Measurements from ENCODE around the gene HDLBP. TPM values are rescaled to one million over a fixed set of nuclear protein-coding genes. Genes with fewer than 3 reads are reported as not detected.
"Not testable (repeated sequence)": the region's sequence is repeated elsewhere in the genome, so short reads cannot be mapped to it uniquely, and the experiment has no call there.

The HDLBP gene
- total RNA-seq, 4 donors from 2014 or later = 324 to 412 (median 363) TPM

DNA sequence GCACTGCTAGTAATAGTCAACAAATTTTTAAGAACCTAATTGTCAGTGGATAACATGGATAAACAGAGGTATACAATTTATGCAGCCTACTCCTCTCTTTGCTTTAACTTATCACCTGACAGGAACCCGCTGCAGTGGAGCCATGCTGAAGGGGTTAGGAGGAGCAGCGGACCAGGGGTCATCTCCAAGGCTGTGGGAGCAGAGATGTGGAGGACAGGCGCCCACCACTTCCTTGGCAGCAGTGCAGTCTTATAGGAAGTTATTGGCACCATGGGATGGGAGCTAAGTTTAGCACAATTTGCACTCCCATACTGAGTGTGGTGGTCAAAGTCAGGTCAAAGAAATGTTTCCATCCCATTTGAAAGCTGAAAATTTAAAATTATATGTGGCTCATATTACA, 35.6 kb downstream of the HDLBP start:
- H3K27ac ChIP-seq = no peak overlapping the region
- H3K4me3 ChIP-seq = no peak overlapping the region
- H3K27me3 ChIP-seq = no peaks in the 10 kb centered on the region
- TF ChIP-seq, protein P1, sequence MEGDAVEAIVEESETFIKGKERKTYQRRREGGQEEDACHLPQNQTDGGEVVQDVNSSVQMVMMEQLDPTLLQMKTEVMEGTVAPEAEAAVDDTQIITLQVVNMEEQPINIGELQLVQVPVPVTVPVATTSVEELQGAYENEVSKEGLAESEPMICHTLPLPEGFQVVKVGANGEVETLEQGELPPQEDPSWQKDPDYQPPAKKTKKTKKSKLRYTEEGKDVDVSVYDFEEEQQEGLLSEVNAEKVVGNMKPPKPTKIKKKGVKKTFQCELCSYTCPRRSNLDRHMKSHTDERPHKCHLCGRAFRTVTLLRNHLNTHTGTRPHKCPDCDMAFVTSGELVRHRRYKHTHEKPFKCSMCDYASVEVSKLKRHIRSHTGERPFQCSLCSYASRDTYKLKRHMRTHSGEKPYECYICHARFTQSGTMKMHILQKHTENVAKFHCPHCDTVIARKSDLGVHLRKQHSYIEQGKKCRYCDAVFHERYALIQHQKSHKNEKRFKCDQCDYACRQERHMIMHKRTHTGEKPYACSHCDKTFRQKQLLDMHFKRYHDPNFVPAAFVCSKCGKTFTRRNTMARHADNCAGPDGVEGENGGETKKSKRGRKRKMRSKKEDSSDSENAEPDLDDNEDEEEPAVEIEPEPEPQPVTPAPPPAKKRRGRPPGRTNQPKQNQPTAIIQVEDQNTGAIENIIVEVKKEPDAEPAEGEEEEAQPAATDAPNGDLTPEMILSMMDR (IDR thresholded peaks at IDR 0.05) = no peak
- TF ChIP-seq EP300 (IDR thresholded peaks at IDR 0.05) (no peak), POLR2A (IDR thresholded peaks at IDR 0.05) (no peak)
- H3K9me3 ChIP-seq = no peaks in the 10 kb centered on the region
- no peaks in the 10 kb centered on the region for H3K36me3 ChIP-seq
- WGBS, 2 donors = 71 to 82% methylated on average over 3 of the region's 3 CpGs
- no peak for DNase-seq (ENCODE audit: low spot score in 2 of 2)
- peaks cover 0 to 7% (median 3%) of the 10 kb centered on the region in 4 donors for H3K4me1 ChIP-seq

- no peak overlapping the region for H3K4me3 ChIP-seq
- no peaks in the 10 kb centered on the region for H3K36me3 ChIP-seq
- H3K4me1 ChIP-seq = peaks cover 0 to 7% (median 3%) of the 10 kb centered on the region in 4 donors
- H3K9me3 ChIP-seq = no peaks in the 10 kb centered on the region
- WGBS, 2 donors = 65 to 70% methylated on average over 8 of the region's 8 CpGs
- H3K27me3 ChIP-seq = no peaks in the 10 kb centered on the region
- TF ChIP-seq, protein P1 (IDR thresholded peaks at IDR 0.05) = no peak
- no peak for TF ChIP-seq EP300 (IDR thresholded peaks at IDR 0.05)
- H3K27ac ChIP-seq = no peak overlapping the region
- no peak for DNase-seq (ENCODE audit: low spot score in 2 of 2)
Measured at GRCh38 chr2:241279413-241279812, 36.1 kb downstream of the HDLBP start.

DNA sequence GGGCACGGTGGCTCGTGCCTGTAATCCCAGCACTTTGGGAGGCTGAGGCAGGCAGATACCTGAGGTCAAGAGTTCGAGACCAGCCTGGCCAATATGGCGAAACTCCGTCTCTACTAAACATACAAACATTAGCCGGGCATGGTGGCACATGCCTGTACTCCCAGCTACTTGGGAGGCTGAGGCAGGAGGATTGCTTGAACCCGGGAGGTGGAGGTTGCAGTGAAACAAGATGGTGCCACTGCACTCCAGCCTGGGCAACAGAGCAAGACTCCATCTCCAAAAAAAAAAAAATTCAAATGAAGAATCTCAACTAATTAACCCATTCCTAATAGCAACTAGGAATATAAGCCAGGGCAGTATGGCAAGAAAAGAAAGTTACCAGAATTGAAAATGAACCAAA, 37.2 kb downstream of the HDLBP start:
- not testable (repeated sequence) for H3K9me3 ChIP-seq; H3K27ac ChIP-seq; H3K4me3 ChIP-seq; H3K36me3 ChIP-seq; DNase-seq (ENCODE audit: low spot score in 2 of 2); H3K27me3 ChIP-seq
- peaks cover 0 to 17% (median 5%) of the 10 kb centered on the region in 4 donors for H3K4me1 ChIP-seq
- WGBS, 2 donors = 96 to 98% methylated on average over 7 of the region's 7 CpGs

- H3K4me3 ChIP-seq = no peak overlapping the region
- H3K4me1 ChIP-seq = peaks cover 0 to 20% (median 13%) of the 10 kb centered on the region in 4 donors
- H3K27me3 ChIP-seq = no peaks in the 10 kb centered on the region
- TF ChIP-seq POLR2A (IDR thresholded peaks at IDR 0.05) (no peak), EP300 (IDR thresholded peaks at IDR 0.05) (no peak)
- TF ChIP-seq, protein P1 (IDR thresholded peaks at IDR 0.05) = no peak
- H3K9me3 ChIP-seq = no peaks in the 10 kb centered on the region
- no peak overlapping the region for H3K27ac ChIP-seq
- no peak for DNase-seq (ENCODE audit: low spot score in 2 of 2)
- H3K36me3 ChIP-seq = no peaks in the 10 kb centered on the region
- WGBS, 2 donors = 96 to 100% methylated on average over 1 of the region's 1 CpG
Measured at GRCh38 chr2:241275910-241276309, 39.6 kb downstream of the HDLBP start.

GRCh38 chr2:241275504-241275903, 40.0 kb downstream of the HDLBP start:
- no peaks in the 10 kb centered on the region for H3K27me3 ChIP-seq
- 91 to 100% methylated on average over 1 of the region's 1 CpG for WGBS, 2 donors

GRCh38 chr2:241274127-241274526, 41.3 kb downstream of the HDLBP start:
- Histone ChIP-seq H3K27ac (peak overlapping the region in 1 of 4 donors; percentile 89), H3K36me3 (no peaks in the 10 kb centered on the region), H3K4me3 (no peak overlapping the region), H3K4me1 (peaks cover 0 to 38% (median 17%) of the 10 kb centered on the region in 4 donors), H3K9me3 (no peaks in the 10 kb centered on the region), H3K27me3 (no peaks in the 10 kb centered on the region)
- no peak for DNase-seq (ENCODE audit: low spot score in 2 of 2)
- TF ChIP-seq, protein P1 (IDR thresholded peaks at IDR 0.05) = no peak
- TF ChIP-seq POLR2A (IDR thresholded peaks at IDR 0.05) = no peak
- no peak for TF ChIP-seq EP300 (IDR thresholded peaks at IDR 0.05)
- WGBS, 2 donors = 79 to 90% methylated on average over 5 of the region's 5 CpGs

More at GRCh38 chr2:241275504-241275903, 40.0 kb downstream of the HDLBP start:
- H3K4me3 ChIP-seq = no peak overlapping the region
- DNase-seq (ENCODE audit: low spot score in 2 of 2) = no peak
- no peaks in the 10 kb centered on the region for H3K9me3 ChIP-seq
- H3K4me1 ChIP-seq = peaks cover 0 to 24% (median 17%) of the 10 kb centered on the region in 4 donors
- no peaks in the 10 kb centered on the region for H3K36me3 ChIP-seq
- H3K27ac ChIP-seq = no peak overlapping the region
- TF ChIP-seq POLR2A (IDR thresholded peaks at IDR 0.05) = no peak

Measured in tibial nerve (tissue), 4 donors.